LNCaP clone FGC (cell line): ENCODE results near the gene TBCK.
"Not testable (repeated sequence)": the region's sequence is repeated elsewhere in the genome, so short reads cannot be mapped to it uniquely, and the experiment has no call there.

ENCODE experiments used
- DNase-seq: peaks from one replicate; pipeline ENCODE4 v3.0.0-alpha.2; 2011; ENCODE audit warnings: low read depth
- H3K4me3 ChIP-seq: 2 replicates; pipeline ENCODE4 v1.5.1; 2011; ENCODE audit warnings: mild to moderate bottlenecking, low read depth, low read length, control low read depth
- CTCF ChIP-seq: IDR thresholded peaks from 2 replicates; pipeline ENCODE4 v1.5.1; 2012; ENCODE audit warnings: mild to moderate bottlenecking; ENCODE audit not compliant: control insufficient read depth, insufficient read depth; ENCODE audit errors: extremely low read depth

TBCK gene

GRCh38 chr4:106245176-106245575, 70.8 kb downstream of the TBCK start:
- no peak overlapping the region for H3K4me3 ChIP-seq
- DNase-seq = peak; percentile 50
- no peak for TF ChIP-seq CTCF

GRCh38 chr4:106240699-106241098, 75.3 kb downstream of the TBCK start:
- DNase-seq = no peak
- no peak overlapping the region for H3K4me3 ChIP-seq
- TF ChIP-seq CTCF = no peak

GRCh38 chr4:106238820-106239420, 77.1 kb downstream of the TBCK start:
- no peak overlapping the region for H3K4me3 ChIP-seq
- TF ChIP-seq CTCF = peak; percentile 50
- peak; percentile 11 for DNase-seq

- H3K4me3 ChIP-seq = no peak overlapping the region
- no peak for DNase-seq
- no peak for TF ChIP-seq CTCF
Measured at GRCh38 chr4:106231931-106232330, 84.1 kb downstream of the TBCK start.

- no peak for DNase-seq
- no peak for TF ChIP-seq CTCF
- H3K4me3 ChIP-seq = no peak overlapping the region
Measured at GRCh38 chr4:106222548-106222947, 93.5 kb downstream of the TBCK start.

GRCh38 chr4:106213291-106213690, 102.7 kb downstream of the TBCK start:
- DNase-seq, H3K4me3 ChIP-seq: not testable (repeated sequence)

GRCh38 chr4:106210021-106210420, 106.0 kb downstream of the TBCK start:
- DNase-seq = no peak
- no peak for TF ChIP-seq CTCF
- H3K4me3 ChIP-seq = no peak overlapping the region
